ENCODE data around the gene TOB1. TPM values are rescaled to one million over a fixed set of nuclear protein-coding genes. Genes with fewer than 3 reads are reported as not detected.

The TOB1 gene
- total RNA-seq, 1 experiment from 2014 or later, result 53.1 TPM

GRCh38 chr17:50858486-50859225, 7.5 kb downstream of the TOB1 start:
- intact Hi-C loops (cut with micrococcal nuclease), result no loop called here
- Mint-ChIP-seq H3K4me1 (ENCODE audit: insufficient read depth, unreplicated experiment) (peaks cover 13% of the 10 kb centered on the region), H3K4me3 (ENCODE audit: unreplicated experiment) (no peak overlapping the region), H3K27ac (ENCODE audit: low read depth, unreplicated experiment) (no peak overlapping the region), H3K27me3 (ENCODE audit: insufficient read depth, unreplicated experiment) (no peaks in the 10 kb centered on the region), H3K9me3 (ENCODE audit: unreplicated experiment) (no peaks in the 10 kb centered on the region), H3K36me3 (ENCODE audit: insufficient read depth, unreplicated experiment) (peaks cover 40% of the 10 kb centered on the region)
- POLR2A ChIA-PET, result interaction anchor here (0.6 to 10.4 kb wide), 3 partner anchors 9 to 393 kb away, joined by 3 to 473 read pairs (median 6); no protein-coding TSS in a partner anchor
- DNase-seq (ENCODE audit: unreplicated experiment), result no peak
- CTCF ChIA-PET, result interaction anchor here (0.7 to 11.7 kb wide), 6 partner anchors 76 to 248 kb away, joined by 3 to 429 read pairs (median 6); no protein-coding TSS in a partner anchor
- no TSS peak for BruUV-seq (replicated peaks)
- TF ChIP-seq CTCF (IDR thresholded peaks at IDR 0.05; ENCODE audit: unreplicated experiment), result no peak

DNA sequence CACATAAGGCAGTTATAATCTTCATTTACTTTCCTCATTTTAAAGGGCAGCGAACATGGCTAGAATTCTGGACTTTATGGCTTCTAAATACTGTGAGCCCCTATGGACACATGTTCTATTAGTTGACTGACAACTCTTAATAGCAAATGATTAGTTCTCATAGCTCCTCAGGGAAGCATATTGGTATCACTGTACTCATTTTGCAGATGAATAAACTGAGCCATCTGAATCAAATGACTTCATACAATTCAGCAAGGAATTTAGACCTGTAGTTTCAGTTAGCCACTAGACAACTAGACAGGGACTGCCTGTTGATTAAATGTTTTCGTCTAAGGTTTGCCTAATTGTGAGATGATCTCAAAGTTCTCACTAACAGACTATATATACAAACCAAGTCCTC, 9.7 kb downstream of the TOB1 start:
- H3K27ac Mint-ChIP-seq (ENCODE audit: low read depth, unreplicated experiment), result no peak overlapping the region
- H3K27me3 Mint-ChIP-seq (ENCODE audit: insufficient read depth, unreplicated experiment), result no peaks in the 10 kb centered on the region
- intact Hi-C loops (cut with micrococcal nuclease), result no loop called here
- CTCF ChIA-PET, result interaction anchor here (0.6 to 11.7 kb wide), 7 partner anchors 9 to 201 kb away, joined by 3 to 429 read pairs (median 4); no protein-coding TSS in a partner anchor
- H3K4me3 Mint-ChIP-seq (ENCODE audit: unreplicated experiment), result no peak overlapping the region
- no TSS peak for BruUV-seq (replicated peaks)
- POLR2A ChIA-PET, result interaction anchor here (0.6 to 7.3 kb wide), 8 partner anchors 8 to 121 kb away, joined by 3 to 170 read pairs (median 3); partner anchors contain the start of gene TOB1
- TF ChIP-seq CTCF (IDR thresholded peaks at IDR 0.05; ENCODE audit: unreplicated experiment), result no peak
- no peak for DNase-seq (ENCODE audit: unreplicated experiment)
- H3K9me3 Mint-ChIP-seq (ENCODE audit: unreplicated experiment), result no peaks in the 10 kb centered on the region
- H3K36me3 Mint-ChIP-seq (ENCODE audit: insufficient read depth, unreplicated experiment), result peaks cover 18% of the 10 kb centered on the region
- peaks cover 15% of the 10 kb centered on the region for H3K4me1 Mint-ChIP-seq (ENCODE audit: insufficient read depth, unreplicated experiment)

DNA sequence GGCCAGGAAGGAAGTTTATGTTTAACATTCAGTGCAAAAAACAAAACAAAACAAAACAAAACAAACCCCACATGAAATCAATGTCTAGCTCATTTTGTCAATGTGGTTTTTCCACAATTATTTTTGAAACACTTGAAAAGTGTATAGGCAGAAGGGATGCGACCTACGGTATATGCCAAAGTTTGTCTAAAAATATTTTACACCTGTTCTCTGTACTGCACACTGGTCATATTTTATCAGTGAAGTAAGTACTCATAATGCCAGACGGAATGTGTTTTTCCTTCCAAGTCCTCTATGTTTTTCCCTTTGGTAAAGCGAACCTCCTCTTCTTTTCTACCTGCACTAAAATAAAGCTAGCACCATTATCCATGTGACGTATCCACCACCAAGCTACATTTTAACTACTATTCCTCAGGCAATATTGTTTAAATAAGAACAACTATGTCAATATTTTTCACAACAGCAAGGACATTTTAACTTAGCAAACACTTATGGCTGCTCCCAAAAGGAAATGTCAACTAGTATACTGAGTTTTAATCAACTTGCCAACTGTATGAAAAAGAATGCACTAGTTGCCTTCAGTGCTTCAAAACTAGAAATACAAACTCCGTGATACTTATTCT, 10.3 kb downstream of the TOB1 start:
- CTCF ChIA-PET, result interaction anchor here (0.6 to 11.7 kb wide), 7 partner anchors 14 to 202 kb away, joined by 3 to 429 read pairs (median 4); no protein-coding TSS in a partner anchor
- intact Hi-C loops (cut with micrococcal nuclease), result no loop called here

More for the DNA sequence above, 10.3 kb downstream of the TOB1 start:
- BruUV-seq (replicated peaks), result no TSS peak
- DNase-seq (ENCODE audit: unreplicated experiment), result no peak
- no peak overlapping the region for H3K27ac Mint-ChIP-seq (ENCODE audit: low read depth, unreplicated experiment)
- H3K9me3 Mint-ChIP-seq (ENCODE audit: unreplicated experiment), result no peaks in the 10 kb centered on the region
- no peaks in the 10 kb centered on the region for H3K27me3 Mint-ChIP-seq (ENCODE audit: insufficient read depth, unreplicated experiment)
- peaks cover 12% of the 10 kb centered on the region for H3K36me3 Mint-ChIP-seq (ENCODE audit: insufficient read depth, unreplicated experiment)
- no peak for TF ChIP-seq CTCF (IDR thresholded peaks at IDR 0.05; ENCODE audit: unreplicated experiment)
- H3K4me3 Mint-ChIP-seq (ENCODE audit: unreplicated experiment), result no peak overlapping the region
- H3K4me1 Mint-ChIP-seq (ENCODE audit: insufficient read depth, unreplicated experiment), result peaks cover 15% of the 10 kb centered on the region
- POLR2A ChIA-PET, result interaction anchor here (0.5 to 7.3 kb wide), 10 partner anchors 9 to 121 kb away, joined by 3 to 170 read pairs (median 3); partner anchors contain the start of gene TOB1

Data from MCF 10A (cell line).